HepG2 (cell line): ENCODE measurements around the gene SEC61A1. TPM values are rescaled to one million over a fixed set of nuclear protein-coding genes. Genes with fewer than 3 reads are reported as not detected.

ENCODE experiments used
- ATAC-seq: fragments of 200-7000 bp; cut with Tn5 transposase; 3 replicates; pipeline ENCODE4 v1.9.1; 2020; ENCODE audit warnings: mild to moderate bottlenecking, moderate library complexity
- BruUV-seq: library from RNA; stranded (reverse); fragments of 400-500 nt; replicated peaks from 2 replicates; lab custom pipeline; 2021; lab: Mats Ljungman, UMichigan
- CTCF ChIA-PET: fragments of 300-600 bp; formaldehyde crosslinking; extraction: SDS; loops from one replicate; lab custom pipeline; 2021; ENCODE audit warnings: low total read pairs, inconsistent platforms, low intra/inter-chr PET ratio; lab: Yijun Ruan, JAX
- POLR2A ChIA-PET: fragments of 350-600 bp; sonication (Branson Sonifier 250); formaldehyde crosslinking; loops from one replicate; lab custom pipeline; 2020; ENCODE audit warnings: antibody characterized with exemption, inconsistent platforms; lab: Yijun Ruan, JAX
- DNase-seq: peaks from one replicate; pipeline ENCODE4 v3.0.0-alpha.2; 2015; ENCODE audit warnings: low spot score
- FAIRE-seq: peaks from 3 replicates; lab custom pipeline; 2011; peaks lifted over from hg19 to GRCh38; lab: Jason Lieb, UNC
- H2AFZ ChIP-seq: one replicate; pipeline ENCODE4 v1.6.1; 2011; ENCODE audit warnings: low read length, inconsistent platforms
- H3K27ac ChIP-seq: fragments of 300-600 bp; 3 replicates; pipeline ENCODE4 v1.8.0; 2011; ENCODE audit warnings: mixed run types, mild to moderate bottlenecking, mixed read lengths, low read length, inconsistent platforms; ENCODE audit not compliant: insufficient read depth; ENCODE audit errors: extremely low read length
- H3K27me3 ChIP-seq, 2 experiments: fragments of 200-600 bp in 1 of 2; 2 replicates in 1 of 2; 3 replicates in 1 of 2; pipeline versions ENCODE4 v1.6.0 to v1.8.0; 2011; ENCODE audit warnings: low read length in 2 of 2, mild to moderate bottlenecking in 2 of 2, moderate library complexity in 2 of 2, inconsistent platforms in 1 of 2; ENCODE audit not compliant: insufficient read depth in 2 of 2, control insufficient read depth in 1 of 2
- H3K36me3 ChIP-seq, 2 experiments: fragments of 200-600 bp in 1 of 2; replicated peaks in 1 of 2; 2 replicates in 1 of 2; 3 replicates in 1 of 2; pipeline versions ENCODE4 v1.5.1 to v1.8.0; 2011; ENCODE audit warnings: low read length in 2 of 2, inconsistent platforms in 1 of 2; ENCODE audit not compliant: insufficient read depth in 2 of 2, control insufficient read depth in 1 of 2
- H3K4me1 ChIP-seq: 2 replicates; pipeline ENCODE4 v1.5.1; 2012; ENCODE audit warnings: low read length, inconsistent platforms; ENCODE audit not compliant: insufficient read depth
- H3K4me2 ChIP-seq: 2 replicates; pipeline ENCODE4 v1.6.0; 2011; ENCODE audit warnings: low read depth, low read length, inconsistent platforms
- H3K4me3 ChIP-seq, 3 experiments: fragments of 200-600 bp in 1 of 3; sonication (generic), shearing (Covaris generic) in 1 of 3; replicated peaks in 1 of 3; 2 replicates each; pipeline ENCODE4 v1.5.1; 2011 to 2016; ENCODE audit warnings: low read length in 3 of 3, inconsistent platforms in 2 of 3, low read depth in 2 of 3, mild to moderate bottlenecking in 2 of 3, control low read depth in 1 of 3, mixed read lengths in 1 of 3; ENCODE audit not compliant: insufficient read depth in 1 of 3
- H3K79me2 ChIP-seq: one replicate; pipeline ENCODE4 v1.6.1; 2011; ENCODE audit warnings: low read length, inconsistent platforms; ENCODE audit not compliant: insufficient read depth
- H3K9ac ChIP-seq: 2 replicates; pipeline ENCODE4 v1.6.0; 2011; ENCODE audit warnings: mild to moderate bottlenecking, low read depth, low read length, inconsistent platforms; ENCODE audit not compliant: insufficient read depth
- H3K9me3 ChIP-seq: 2 replicates; pipeline ENCODE4 v1.5.1; 2012; ENCODE audit warnings: mild to moderate bottlenecking, low read length
- H4K20me1 ChIP-seq: 2 replicates; pipeline ENCODE4 v1.6.0; 2011; ENCODE audit warnings: inconsistent platforms, mild to moderate bottlenecking, low read length, moderate library complexity; ENCODE audit not compliant: insufficient read depth
- AGO2 ChIP-seq: fragments of 200-400 bp; formaldehyde crosslinking; optimal IDR thresholded peaks from 2 replicates; pipeline ENCODE3; 2017; ENCODE audit warnings: mild to moderate bottlenecking, low read depth, low read length, moderate library complexity
- CEBPG ChIP-seq: IDR thresholded peaks from 2 replicates; pipeline ENCODE4 v1.6.1; 2016
- CENPT ChIP-seq: sonication (generic); formaldehyde crosslinking; IDR thresholded peaks from 2 replicates; pipeline ENCODE4 v1.8.0; 2022; ENCODE audit warnings: low read depth, mild to moderate bottlenecking, moderate library complexity, missing genetic modification reagents
- CTCF ChIP-seq: sonication (generic); formaldehyde crosslinking; IDR thresholded peaks from 2 replicates; pipeline ENCODE4 v1.5.0; 2020; ENCODE audit warnings: mild to moderate bottlenecking, missing genetic modification reagents, moderate library complexity
- HOXA3 ChIP-seq: sonication (generic); formaldehyde crosslinking; IDR thresholded peaks from 2 replicates; pipeline ENCODE4 v1.5.0; 2020; ENCODE audit warnings: missing genetic modification reagents
- KAT8 ChIP-seq: IDR thresholded peaks from 2 replicates; pipeline ENCODE4 v1.6.1; 2016; ENCODE audit warnings: missing genetic modification reagents, missing compliant biosample characterization
- MED13 ChIP-seq: sonication (generic); formaldehyde crosslinking; IDR thresholded peaks from 2 replicates; pipeline ENCODE4 v1.5.0; 2020; ENCODE audit warnings: missing genetic modification reagents
- PITX1 ChIP-seq: sonication (generic); formaldehyde crosslinking; IDR thresholded peaks from 2 replicates; pipeline ENCODE4 v1.5.1; 2020; ENCODE audit warnings: mild to moderate bottlenecking, missing genetic modification reagents
- PRDM4 ChIP-seq: sonication (generic); formaldehyde crosslinking; IDR thresholded peaks from 2 replicates; pipeline ENCODE4 v1.9.0; 2021; ENCODE audit warnings: missing genetic modification reagents, borderline replicate concordance
- RBFOX2 ChIP-seq: fragments of 200-400 bp; formaldehyde crosslinking; IDR thresholded peaks from 2 replicates; pipeline ENCODE4 v1.6.1; 2017; ENCODE audit warnings: low read depth, mild to moderate bottlenecking, low read length
- SIN3B ChIP-seq: fragments of 150-350 bp; IDR thresholded peaks from 2 replicates; pipeline ENCODE4 v1.6.1; 2014; ENCODE audit warnings: low read length
- ZBTB33 ChIP-seq: sonication (generic); formaldehyde crosslinking; IDR thresholded peaks from 2 replicates; pipeline ENCODE4 v1.4.0; 2020; ENCODE audit warnings: missing genetic modification reagents
- ZNF574 ChIP-seq: sonication (generic); formaldehyde crosslinking; IDR thresholded peaks from 2 replicates; pipeline ENCODE4 v1.4.0; 2020; ENCODE audit warnings: missing genetic modification reagents
- WGBS: methylation state at CpG from one replicate; pipeline ENCODE4 v1.1.6; 2017; ENCODE audit warnings: low lambda C conversion rate; 5-methylcytosine and 5-hydroxymethylcytosine counted together
- in situ Hi-C: cut with HindIII; loops from 2 replicates; pipeline ENCODE4 v1.10.0; 2017; ENCODE audit warnings: low pct_unique_long_range_greater_than_20kb; ENCODE audit not compliant: extremely low pct_ligation_motif_present
- intact Hi-C: fragments of 100-400 bp; cut with micrococcal nuclease; formaldehyde crosslinking; loops from one replicate; pipeline ENCODE4 v1.10.0; 2022; ENCODE audit not compliant: unreplicated experiment
- polyA plus RNA-seq, 8 experiments: library from polyadenylated mRNA; depleted of rRNA in 3 of 8; stranded (reverse) in 7 of 8; unstranded in 1 of 8; fragments of >200 nt; fragmentation: Illumina TruSeq in 4 of 8; extraction: Trizol in 4 of 8; gene quantifications; 2 replicates each; pipeline versions ENCODE4 v1.2.1 to v1.2.3, GENCODE V29; 2011 to 2016; ENCODE audit warnings: low read depth in 4 of 8, missing spikeins in 1 of 8, mixed read lengths in 1 of 8; ENCODE audit not compliant: insufficient read depth in 1 of 8
- total RNA-seq, 5 experiments: library from RNA; depleted of rRNA; stranded (reverse); fragments of >200 nt; fragmentation: Illumina TruSeq; extraction: Trizol; gene quantifications; 2 replicates each; pipeline ENCODE4 v1.2.3, GENCODE V29; 2016; ENCODE audit warnings: low read depth in 1 of 5

SEC61A1 gene
- total and polyA plus RNA-seq, 2 of the 13 experiments (the other 11 are each of a cell fraction or from before 2014, with no cell fraction given), result 170 to 203 TPM

GRCh38 chr3:128075522-128076482 lies 23.6 kb downstream of the SEC61A1 start:
- Histone ChIP-seq H3K4me2 (no peak overlapping the region), H3K27me3 (no peaks in the 10 kb centered on the region), H3K9ac (no peak overlapping the region), H3K4me3 (no peak overlapping the region), H4K20me1 (peaks cover 10% of the 10 kb centered on the region; the same call in 1 of the 2 replicates), H3K9me3 (no peaks in the 10 kb centered on the region), H2AFZ (no peak overlapping the region), H3K79me2 (no peaks in the 10 kb centered on the region), H3K27ac (no peak overlapping the region), H3K36me3 (peaks cover 18 to 54% of the 10 kb centered on the region in 2 experiments), H3K4me1 (peaks cover 10% of the 10 kb centered on the region; the same call in 1 of the 2 replicates)
- 96% methylated on average over 53 of the region's 78 CpGs for WGBS
- intact Hi-C loops (no loop called here), in situ Hi-C loops (no loop called here)
- ATAC-seq (peak; percentile 1; the same call in 2 of the 3 replicates), DNase-seq (no peak), FAIRE-seq (no peak)
- ChIA-PET CTCF (no interaction called here), POLR2A (no interaction called here)
- no TSS peak for BruUV-seq
- TF ChIP-seq AGO2, result peak; percentile 79
- no peak for TF ChIP-seq PRDM4
- TF ChIP-seq KAT8 (CRISPR knock-in tag), result no peak
- TF ChIP-seq CTCF (CRISPR knock-in tag), result peak; percentile 14; the same call in 1 of the 2 replicates
- no peak for TF ChIP-seq MED13 (CRISPR knock-in tag)
- TF ChIP-seq ZNF574, result no peak
- peak; percentile 81 for TF ChIP-seq HOXA3 (CRISPR knock-in tag)
- TF ChIP-seq SIN3B, result no peak
- no peak for TF ChIP-seq PITX1 (CRISPR knock-in tag)
- TF ChIP-seq ZBTB33 (CRISPR knock-in tag), result peak; percentile 96
- no peak for TF ChIP-seq CEBPG (CRISPR knock-in tag)
- no peak for TF ChIP-seq CENPT (CRISPR knock-in tag)
- peak; percentile 58 for TF ChIP-seq RBFOX2
